ENCODE results near the gene FIGNL2. TPM values are rescaled to one million over a fixed set of nuclear protein-coding genes. Genes with fewer than 3 reads are reported as not detected.

Gene FIGNL2
- total and polyA plus RNA-seq, 2 of the 13 experiments (the other 11 are each of a cell fraction or from before 2014, with no cell fraction given): 0.82 to 1.00 TPM

DNA sequence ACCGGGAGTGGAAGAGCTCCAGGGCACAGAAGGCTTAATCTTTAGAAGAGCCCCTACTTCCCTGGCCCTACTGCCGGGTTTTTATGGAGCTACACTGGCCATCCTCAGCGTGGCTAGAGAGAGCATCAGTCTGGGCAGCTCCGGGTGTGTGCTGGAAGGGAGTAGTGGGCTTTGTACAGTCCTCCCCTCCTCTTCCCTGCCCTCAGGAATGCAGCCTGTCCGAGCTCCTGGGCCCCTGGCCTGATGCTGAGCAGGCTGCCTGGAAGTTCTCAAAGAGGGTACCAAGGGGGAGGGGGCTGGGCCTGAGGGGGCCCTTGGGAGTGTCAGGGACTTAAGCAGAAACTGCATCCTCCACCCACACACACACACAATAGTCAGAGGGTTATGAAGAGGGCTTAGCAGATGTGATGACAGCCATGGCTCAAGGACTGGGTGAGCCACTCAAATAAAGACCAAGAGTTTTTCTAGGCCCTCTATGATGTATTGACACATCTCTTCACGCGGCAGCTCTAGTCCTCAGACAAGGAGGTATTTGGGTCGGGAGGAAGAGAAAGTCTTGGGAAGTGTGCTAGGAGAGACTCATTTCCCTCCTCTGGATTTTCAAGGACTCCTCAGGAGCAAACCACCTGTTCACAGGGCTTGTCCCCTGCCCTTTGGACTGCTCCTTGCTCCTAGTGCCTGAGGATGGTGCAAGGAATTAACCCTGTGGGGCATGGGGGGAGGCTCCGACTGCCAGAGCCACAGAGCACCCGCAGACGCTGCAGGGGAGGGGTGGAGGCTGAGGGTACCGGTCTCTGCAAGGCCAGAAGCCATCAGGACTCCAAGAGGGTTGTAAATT lies 16.5 kb upstream of the FIGNL2 start:
- no TSS peak for BruUV-seq (replicated peaks)
- ChIA-PET POLR2A (interaction anchor here (1.0 to 3.0 kb wide), 3 partner anchors 9 to 19 kb away, joined by 3 to 14 read pairs (median 3); partner anchors contain the start of gene FIGNL2), CTCF (ENCODE audit: low intra/inter-chr PET ratio, low total read pairs) (no interaction called here)
- ATAC-seq: peak; percentile 29
- in situ Hi-C loops (cut with HindIII; ENCODE audit: extremely low pct_ligation_motif_present, low pct_unique_long_range_greater_than_20kb): no loop called here
- peak overlapping the region; percentile 80 for H3K4me2 ChIP-seq (ENCODE audit: low read depth, low read length)
- intact Hi-C loops (cut with micrococcal nuclease; ENCODE audit: unreplicated experiment): no loop called here
- no peak overlapping the region; a peak in 1 of 6 replicates for H3K4me3 ChIP-seq (replicated peaks in 1 of 3; ENCODE audit: insufficient read depth in 1 of 3, low read depth in 2 of 3, low read length in 3 of 3)
- FAIRE-seq: no peak
- no peak overlapping the region for H3K27ac ChIP-seq (ENCODE audit: extremely low read length, insufficient read depth, low read length)
- H3K9ac ChIP-seq (ENCODE audit: insufficient read depth, low read depth, low read length): no peak overlapping the region
- no peak for DNase-seq (ENCODE audit: low spot score)
- 4% methylated on average over 8 of the region's 12 CpGs for WGBS (ENCODE audit: low lambda C conversion rate)
- no peaks in the 10 kb centered on the region for H3K79me2 ChIP-seq (ENCODE audit: insufficient read depth, low read length)
- H3K4me1 ChIP-seq (ENCODE audit: insufficient read depth, low read length): peaks cover 63% of the 10 kb centered on the region
- H2AFZ ChIP-seq (ENCODE audit: low read length): no peak overlapping the region
- H4K20me1 ChIP-seq (ENCODE audit: insufficient read depth, low read length): no peaks in the 10 kb centered on the region
- H3K27me3 ChIP-seq (ENCODE audit: control insufficient read depth in 1 of 2, insufficient read depth in 2 of 2, low read length in 2 of 2): peaks cover 10 to 31% of the 10 kb centered on the region in 2 experiments; a peak in 4 of 5 replicates
- H3K36me3 ChIP-seq (replicated peaks in 1 of 2; ENCODE audit: control insufficient read depth in 1 of 2, insufficient read depth in 2 of 2, low read length in 2 of 2): no peaks in the 10 kb centered on the region
- no peaks in the 10 kb centered on the region for H3K9me3 ChIP-seq (ENCODE audit: low read length)
- TF ChIP-seq ZNF816 (CRISPR knock-in tag; IDR thresholded peaks at IDR 0.05; ENCODE audit: borderline replicate concordance): no peak
- TF ChIP-seq, protein P1, sequence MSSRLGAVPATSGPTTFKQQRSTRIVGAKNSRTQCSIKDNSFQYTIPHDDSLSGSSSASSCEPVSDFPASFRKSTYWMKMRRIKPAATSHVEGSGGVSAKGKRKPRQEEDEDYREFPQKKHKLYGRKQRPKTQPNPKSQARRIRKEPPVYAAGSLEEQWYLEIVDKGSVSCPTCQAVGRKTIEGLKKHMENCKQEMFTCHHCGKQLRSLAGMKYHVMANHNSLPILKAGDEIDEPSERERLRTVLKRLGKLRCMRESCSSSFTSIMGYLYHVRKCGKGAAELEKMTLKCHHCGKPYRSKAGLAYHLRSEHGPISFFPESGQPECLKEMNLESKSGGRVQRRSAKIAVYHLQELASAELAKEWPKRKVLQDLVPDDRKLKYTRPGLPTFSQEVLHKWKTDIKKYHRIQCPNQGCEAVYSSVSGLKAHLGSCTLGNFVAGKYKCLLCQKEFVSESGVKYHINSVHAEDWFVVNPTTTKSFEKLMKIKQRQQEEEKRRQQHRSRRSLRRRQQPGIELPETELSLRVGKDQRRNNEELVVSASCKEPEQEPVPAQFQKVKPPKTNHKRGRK (CRISPR knock-in tag; IDR thresholded peaks at IDR 0.05): no peak
- TF ChIP-seq KLF6 (CRISPR knock-in tag; IDR thresholded peaks at IDR 0.05): no peak
- TF ChIP-seq RAD21 (CRISPR knock-in tag; IDR thresholded peaks at IDR 0.05): no peak
- no peak for TF ChIP-seq ZNF776 (CRISPR knock-in tag; IDR thresholded peaks at IDR 0.05)
- no peak for TF ChIP-seq REXO4 (CRISPR knock-in tag; IDR thresholded peaks at IDR 0.05; ENCODE audit: borderline replicate concordance)
- TF ChIP-seq, protein P2, sequence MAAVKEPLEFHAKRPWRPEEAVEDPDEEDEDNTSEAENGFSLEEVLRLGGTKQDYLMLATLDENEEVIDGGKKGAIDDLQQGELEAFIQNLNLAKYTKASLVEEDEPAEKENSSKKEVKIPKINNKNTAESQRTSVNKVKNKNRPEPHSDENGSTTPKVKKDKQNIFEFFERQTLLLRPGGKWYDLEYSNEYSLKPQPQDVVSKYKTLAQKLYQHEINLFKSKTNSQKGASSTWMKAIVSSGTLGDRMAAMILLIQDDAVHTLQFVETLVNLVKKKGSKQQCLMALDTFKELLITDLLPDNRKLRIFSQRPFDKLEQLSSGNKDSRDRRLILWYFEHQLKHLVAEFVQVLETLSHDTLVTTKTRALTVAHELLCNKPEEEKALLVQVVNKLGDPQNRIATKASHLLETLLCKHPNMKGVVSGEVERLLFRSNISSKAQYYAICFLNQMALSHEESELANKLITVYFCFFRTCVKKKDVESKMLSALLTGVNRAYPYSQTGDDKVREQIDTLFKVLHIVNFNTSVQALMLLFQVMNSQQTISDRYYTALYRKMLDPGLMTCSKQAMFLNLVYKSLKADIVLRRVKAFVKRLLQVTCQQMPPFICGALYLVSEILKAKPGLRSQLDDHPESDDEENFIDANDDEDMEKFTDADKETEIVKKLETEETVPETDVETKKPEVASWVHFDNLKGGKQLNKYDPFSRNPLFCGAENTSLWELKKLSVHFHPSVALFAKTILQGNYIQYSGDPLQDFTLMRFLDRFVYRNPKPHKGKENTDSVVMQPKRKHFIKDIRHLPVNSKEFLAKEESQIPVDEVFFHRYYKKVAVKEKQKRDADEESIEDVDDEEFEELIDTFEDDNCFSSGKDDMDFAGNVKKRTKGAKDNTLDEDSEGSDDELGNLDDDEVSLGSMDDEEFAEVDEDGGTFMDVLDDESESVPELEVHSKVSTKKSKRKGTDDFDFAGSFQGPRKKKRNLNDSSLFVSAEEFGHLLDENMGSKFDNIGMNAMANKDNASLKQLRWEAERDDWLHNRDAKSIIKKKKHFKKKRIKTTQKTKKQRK (IDR thresholded peaks at IDR 0.05; ENCODE audit: low read length): no peak
- no peak for TF ChIP-seq HDAC1 (CRISPR knock-in tag; IDR thresholded peaks at IDR 0.05)
- TF ChIP-seq EZH2 (conservative IDR thresholded peaks at IDR 0.05; ENCODE audit: low read depth, low read length): no peak
- no peak for TF ChIP-seq RBAK (CRISPR knock-in tag; IDR thresholded peaks at IDR 0.05)
- no peak for TF ChIP-seq ZNF550 (CRISPR knock-in tag; IDR thresholded peaks at IDR 0.05; ENCODE audit: borderline replicate concordance)
- TF ChIP-seq, protein P3, sequence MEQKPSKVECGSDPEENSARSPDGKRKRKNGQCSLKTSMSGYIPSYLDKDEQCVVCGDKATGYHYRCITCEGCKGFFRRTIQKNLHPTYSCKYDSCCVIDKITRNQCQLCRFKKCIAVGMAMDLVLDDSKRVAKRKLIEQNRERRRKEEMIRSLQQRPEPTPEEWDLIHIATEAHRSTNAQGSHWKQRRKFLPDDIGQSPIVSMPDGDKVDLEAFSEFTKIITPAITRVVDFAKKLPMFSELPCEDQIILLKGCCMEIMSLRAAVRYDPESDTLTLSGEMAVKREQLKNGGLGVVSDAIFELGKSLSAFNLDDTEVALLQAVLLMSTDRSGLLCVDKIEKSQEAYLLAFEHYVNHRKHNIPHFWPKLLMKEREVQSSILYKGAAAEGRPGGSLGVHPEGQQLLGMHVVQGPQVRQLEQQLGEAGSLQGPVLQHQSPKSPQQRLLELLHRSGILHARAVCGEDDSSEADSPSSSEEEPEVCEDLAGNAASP (CRISPR knock-in tag; IDR thresholded peaks at IDR 0.05; ENCODE audit: borderline replicate concordance): no peak
- TF ChIP-seq ZFYVE20 (CRISPR knock-in tag; IDR thresholded peaks at IDR 0.05; ENCODE audit: borderline replicate concordance, low read depth): no peak
- no peak for TF ChIP-seq ZNF207 (IDR thresholded peaks at IDR 0.05; ENCODE audit: borderline replicate concordance)
- no peak for TF ChIP-seq NR2F6 (IDR thresholded peaks at IDR 0.05)
- no peak for TF ChIP-seq NR2F6 (CRISPR knock-in tag; IDR thresholded peaks at IDR 0.05)
- no peak for TF ChIP-seq NAIF1 (CRISPR knock-in tag; IDR thresholded peaks at IDR 0.05; ENCODE audit: borderline replicate concordance)
- no peak for TF ChIP-seq MEF2D (CRISPR knock-in tag; IDR thresholded peaks at IDR 0.05)
- TF ChIP-seq ZNF496 (CRISPR knock-in tag; IDR thresholded peaks at IDR 0.05; ENCODE audit: insufficient replicate concordance): no peak

All from HepG2 (cell line).